ENCODE results near the gene PBXIP1.
"Not testable (repeated sequence)": the region's sequence is repeated elsewhere in the genome, so short reads cannot be mapped to it uniquely, and the experiment has no call there.

Gene PBXIP1

GRCh38 chr1:154935749-154936554 is 19.9 kb downstream of the PBXIP1 start:
- no peak for DNase-seq

DNA sequence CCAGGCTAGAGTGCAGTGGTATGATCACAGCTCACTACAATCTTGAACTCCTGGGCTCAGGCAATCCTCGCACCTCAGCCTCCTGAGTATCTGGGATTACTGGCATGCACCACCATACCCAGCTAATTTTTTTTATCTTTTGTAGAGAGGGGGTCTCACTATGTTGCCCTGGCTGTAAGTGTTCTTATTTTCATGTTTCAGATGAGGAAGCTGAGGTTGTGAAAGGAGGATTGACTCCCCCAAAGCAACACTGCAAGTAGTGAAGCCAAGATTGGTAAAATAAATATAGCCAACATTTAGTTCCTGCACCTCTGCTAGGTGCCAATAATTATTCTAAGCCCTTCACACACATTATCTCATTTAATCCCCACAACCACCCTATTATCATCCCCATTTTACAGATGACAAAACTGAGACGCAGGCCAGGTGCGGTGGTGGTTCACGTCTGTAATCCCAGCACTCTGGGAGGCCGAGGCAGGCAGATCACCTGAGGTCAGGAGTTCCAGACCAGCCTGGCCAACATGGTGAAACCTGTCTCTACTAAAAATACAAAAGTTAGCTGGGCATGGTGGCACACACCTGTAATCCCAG is 21.4 kb downstream of the PBXIP1 start:
- DNase-seq: no peak

DNA sequence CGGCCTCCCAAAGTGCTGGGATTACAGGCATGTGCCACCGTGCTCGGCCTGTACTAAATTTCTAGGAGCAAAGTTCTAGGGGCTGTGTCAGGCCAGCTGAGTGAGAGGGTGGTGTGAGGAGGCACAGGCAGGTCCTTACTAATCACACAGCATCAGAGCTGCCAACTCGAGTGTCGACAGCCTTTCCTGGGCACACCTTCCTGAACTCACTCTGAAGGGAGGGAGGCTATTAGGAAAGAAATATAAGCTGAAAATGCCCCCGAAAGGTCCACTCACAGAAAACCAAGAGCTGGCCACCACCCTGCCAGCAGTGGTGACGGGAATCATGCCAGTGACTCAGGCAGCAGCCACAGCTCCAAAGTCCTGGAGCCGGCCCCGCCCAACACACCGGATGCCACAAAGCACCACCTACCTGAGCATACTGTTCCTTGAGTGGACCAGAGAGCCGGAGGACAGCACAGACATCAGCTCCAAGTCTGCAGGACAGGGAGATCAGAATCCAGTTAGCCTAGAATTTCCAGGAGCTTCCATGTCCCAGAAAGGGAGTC is 23.9 kb downstream of the PBXIP1 start:
- no peak for DNase-seq

DNA sequence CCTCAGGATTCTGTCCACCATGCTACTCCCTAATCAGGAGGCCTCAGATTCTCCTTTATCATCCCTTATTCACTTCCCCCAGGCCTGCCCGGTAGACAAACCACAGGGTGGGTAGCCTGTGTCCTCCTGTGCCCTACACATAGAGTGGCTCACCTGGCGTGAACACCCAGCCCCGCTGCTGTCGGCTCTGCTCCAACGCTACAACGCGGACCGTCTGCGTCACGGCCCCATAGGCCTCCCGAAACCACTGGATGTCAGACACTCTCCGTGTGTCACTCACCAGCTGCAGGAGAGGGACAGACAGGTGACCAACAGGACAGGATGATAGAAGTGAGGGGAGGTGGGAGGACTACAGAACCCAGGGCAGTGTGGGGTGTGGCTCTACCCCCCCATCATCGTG is 29.7 kb downstream of the PBXIP1 start:
- DNase-seq: no peak

DNA sequence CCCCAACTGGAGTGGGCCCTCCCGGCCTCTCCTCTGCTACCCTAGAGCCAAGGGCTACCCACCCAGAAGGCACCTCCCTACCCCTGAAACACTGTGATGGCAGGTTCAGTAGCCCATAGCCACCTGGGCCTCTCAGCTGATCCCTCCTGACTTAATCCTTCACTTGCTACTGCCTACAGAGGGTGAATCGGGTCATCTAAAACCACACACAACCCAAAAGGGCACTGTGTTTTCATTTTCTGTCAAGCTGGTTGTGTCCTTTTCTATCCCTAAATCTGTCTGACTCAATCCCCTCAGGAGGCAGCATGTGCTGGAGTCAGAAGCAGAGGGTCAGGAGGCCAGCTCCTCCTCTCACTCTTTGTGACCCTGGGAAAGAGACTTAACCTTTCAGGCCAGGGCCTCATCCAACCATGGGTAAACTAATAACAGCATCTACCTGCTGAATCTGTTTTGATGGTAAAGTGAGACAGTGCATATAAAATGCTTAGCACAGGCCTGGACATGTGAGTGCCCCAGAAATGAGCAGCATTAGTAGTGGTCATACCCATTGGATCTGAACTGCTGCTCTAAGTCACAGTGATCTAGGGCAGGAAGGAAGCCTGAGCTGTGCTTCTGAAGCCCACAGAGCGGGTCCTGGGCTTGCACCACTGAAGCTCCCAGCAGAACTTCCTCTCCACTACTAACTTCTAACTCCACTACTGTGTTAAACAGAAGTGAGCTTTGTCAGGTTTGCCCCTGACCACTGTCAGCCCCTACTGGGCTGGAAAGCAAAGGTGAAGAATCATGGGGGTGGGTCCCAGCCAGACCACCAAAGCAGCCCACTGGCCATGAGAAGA is 30.3 kb downstream of the PBXIP1 start:
- DNase-seq: no peak

DNA sequence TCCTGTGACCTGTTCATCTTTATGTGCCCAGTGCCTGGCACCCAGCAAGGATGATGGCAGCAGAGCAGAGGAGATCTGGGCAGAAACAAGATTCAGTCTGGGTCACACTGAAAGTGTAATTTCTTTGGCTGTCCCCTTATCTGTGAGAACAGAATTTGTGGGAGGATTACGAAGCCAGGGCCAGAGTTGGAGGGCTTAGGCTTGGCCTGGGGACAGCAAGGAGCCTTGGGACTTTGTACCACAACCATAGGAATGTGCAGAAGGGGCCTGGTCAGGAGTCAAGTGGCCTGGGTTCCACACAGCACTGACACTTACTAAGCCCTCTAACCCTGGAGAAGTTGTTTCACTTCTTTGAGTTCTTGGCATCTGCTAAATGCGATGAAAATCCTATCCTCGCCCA is 32.2 kb downstream of the PBXIP1 start:
- no peak for DNase-seq

DNA sequence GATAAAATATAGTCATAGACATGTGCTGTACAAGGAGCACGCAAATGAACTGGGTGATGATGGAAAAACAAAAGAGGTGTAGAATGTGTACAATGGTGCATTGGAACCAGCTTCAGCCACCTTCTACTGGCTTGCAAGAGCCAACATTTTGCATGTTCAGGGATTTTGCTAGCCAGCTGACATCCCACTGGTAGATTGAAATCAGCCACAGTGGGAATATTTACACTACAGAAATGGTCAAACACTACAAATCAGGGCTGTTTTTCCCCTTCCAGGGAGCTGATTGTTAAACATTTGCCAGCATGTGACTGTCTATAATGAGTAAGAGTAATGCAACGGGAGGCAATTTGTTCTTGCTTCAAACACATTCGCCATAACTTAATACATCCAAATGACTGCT is 42.6 kb downstream of the PBXIP1 start:
- no peak for DNase-seq

- DNase-seq: no peak
These were observed 43.1 kb downstream of the PBXIP1 start for GRCh38 chr1:154912755-154913154.

GRCh38 chr1:154911691-154912550 is 44.0 kb downstream of the PBXIP1 start:
- no peak for DNase-seq

GRCh38 chr1:154910851-154911250 is 45.0 kb downstream of the PBXIP1 start:
- DNase-seq: no peak

GRCh38 chr1:154908937-154909336 is 47.0 kb downstream of the PBXIP1 start:
- no peak for DNase-seq

- DNase-seq: not testable (repeated sequence)
These were observed 47.8 kb downstream of the PBXIP1 start for GRCh38 chr1:154908129-154908528.

DNA sequence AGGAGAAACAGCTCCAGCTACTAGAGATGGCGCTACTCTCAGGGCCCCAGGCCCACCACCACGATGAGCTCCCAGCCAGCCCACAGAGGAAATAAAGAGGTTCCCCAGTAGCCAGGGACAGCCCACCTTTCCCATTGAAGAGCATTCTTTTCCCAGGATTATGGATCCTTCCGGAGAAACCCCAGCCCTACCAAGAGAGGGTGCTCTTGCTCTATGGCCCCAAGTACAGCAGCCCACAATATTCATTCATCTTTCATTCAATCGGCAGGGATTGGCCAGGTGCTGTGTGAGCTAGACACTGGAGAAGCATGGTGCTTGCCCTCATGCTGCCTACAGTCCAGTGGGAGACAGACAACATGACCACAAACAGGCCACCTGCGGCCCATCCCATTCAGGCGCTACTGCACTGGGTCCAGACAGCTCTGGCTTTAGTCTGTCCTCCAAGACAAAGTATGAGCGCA is 49.2 kb downstream of the PBXIP1 start:
- no peak for DNase-seq

GRCh38 chr1:154902938-154903566 is 52.8 kb downstream of the PBXIP1 start:
- no peak for DNase-seq

GRCh38 chr1:154901591-154901990 is 54.3 kb downstream of the PBXIP1 start:
- no peak for DNase-seq

GRCh38 chr1:154899041-154899440 is 56.9 kb downstream of the PBXIP1 start:
- DNase-seq: no peak

- DNase-seq: no peak
These were observed 59.1 kb downstream of the PBXIP1 start for GRCh38 chr1:154896771-154897286.

DNA sequence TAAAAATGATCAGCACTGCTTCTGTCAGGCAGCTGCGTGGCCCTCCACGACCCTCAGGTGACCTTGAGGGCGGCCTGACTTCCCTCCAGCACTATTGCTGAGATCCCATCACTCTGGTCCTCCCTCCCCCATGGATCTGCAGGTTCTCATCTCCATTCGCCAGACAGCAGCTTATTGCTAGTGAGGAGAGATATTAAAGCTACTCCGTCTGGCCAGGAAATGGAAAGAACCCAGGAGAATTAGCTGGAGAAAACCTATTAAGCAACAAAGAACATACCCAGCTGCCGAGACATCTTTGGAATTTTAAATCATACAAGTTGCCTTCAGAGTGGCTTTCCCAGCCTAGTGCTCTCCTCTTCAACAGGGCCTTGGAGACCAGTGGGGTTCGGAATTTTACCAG is 60.1 kb downstream of the PBXIP1 start:
- DNase-seq: no peak

Data from NCI-H1417 (cell line).